Breast epithelium (tissue), 3 donors: ENCODE measurements around the gene TSPAN7.

ENCODE experiments used
- CTCF ChIP-seq, 3 donors: fragments of 450-650 bp; IDR thresholded peaks; one replicate each; pipeline ENCODE4 v1.5.1; 2016 to 2017; ENCODE audit warnings: antibody characterized with exemption in 3 of 3, mild to moderate bottlenecking in 3 of 3, moderate library complexity in 3 of 3
- POLR2A ChIP-seq: fragments of 450-650 bp; IDR thresholded peaks from one replicate; pipeline ENCODE4 v1.6.1; 2016; ENCODE audit warnings: antibody characterized with exemption, mild to moderate bottlenecking, moderate library complexity

GRCh38 chrX:38632516-38632915 lies 71.2 kb downstream of the TSPAN7 start:
- TF ChIP-seq POLR2A (no peak), CTCF (IDR thresholded peaks at IDR 0.05) (no peak)
